A673 (cell line): ENCODE data around the gene FZD10.

Source experiments
- CTCF ChIP-seq: fragments of 300-800, 200-600 bp; sonication (generic); conservative IDR thresholded peaks from 2 replicates; pipeline ENCODE4 v1.5.1; 2017; ENCODE audit warnings: low read depth, mild to moderate bottlenecking, antibody characterized with exemption, low read length, moderate library complexity, mixed read lengths
- EZH2 ChIP-seq: fragments of 200-600 bp; sonication (generic); IDR thresholded peaks from 2 replicates; pipeline ENCODE4 v1.6.1; 2017; ENCODE audit warnings: borderline replicate concordance, low read depth, mild to moderate bottlenecking, mixed read lengths, antibody characterized with exemption, low read length; ENCODE audit not compliant: poor library complexity, severe bottlenecking

GRCh38 chr12:130214686-130215395 lies 52.6 kb downstream of the FZD10 start:
- TF ChIP-seq CTCF (no peak), EZH2 (no peak)
